ENCODE results near the gene NOTCH1. TPM values are rescaled to one million over a fixed set of nuclear protein-coding genes. Genes with fewer than 3 reads are reported as not detected.

Gene NOTCH1
- polyA plus RNA-seq, 1 donor from 2014 or later: 0.15 TPM

- Histone ChIP-seq H2AFZ (ENCODE audit: low read depth, low read length) (no peak overlapping the region), H3K36me3 (ENCODE audit: insufficient read depth, low read length) (no peaks in the 10 kb centered on the region)
These were observed 27.2 kb downstream of the NOTCH1 start for GRCh38 chr9:136518623-136519022.

GRCh38 chr9:136517950-136518349 is 27.9 kb downstream of the NOTCH1 start:
- H3F3A ChIP-seq (ENCODE audit: insufficient read depth, low read length, poor library complexity, severe bottlenecking): no peaks in the 10 kb centered on the region
- H3K79me2 ChIP-seq (replicated peaks; ENCODE audit: insufficient read depth, low read length): peaks cover 3% of the 10 kb centered on the region
- no peak overlapping the region for H2AFZ ChIP-seq (ENCODE audit: low read depth, low read length)
- H3K9me2 ChIP-seq (ENCODE audit: insufficient read depth, low read length): no peaks in the 10 kb centered on the region
- no peaks in the 10 kb centered on the region for H4K20me1 ChIP-seq (ENCODE audit: insufficient read depth)
- H3K9me3 ChIP-seq (ENCODE audit: low read length): no peaks in the 10 kb centered on the region
- no peaks in the 10 kb centered on the region for H3K27me3 ChIP-seq (ENCODE audit: insufficient read depth, low read depth, low read length)
- no peak overlapping the region for H3K9ac ChIP-seq (ENCODE audit: low read length)
- no peak overlapping the region for H3K27ac ChIP-seq (ENCODE audit: low read length)
- no peaks in the 10 kb centered on the region for H3K36me3 ChIP-seq (ENCODE audit: insufficient read depth, low read length)
- H3K4me3 ChIP-seq (ENCODE audit: low read length): no peak overlapping the region
- H3K4me2 ChIP-seq (ENCODE audit: low read length): no peak overlapping the region
- no peak for TF ChIP-seq SMC3 (conservative IDR thresholded peaks at IDR 0.05; ENCODE audit: poor library complexity)
- no peak for TF ChIP-seq RAD21 (conservative IDR thresholded peaks at IDR 0.05)
- no peak for TF ChIP-seq POLR2AphosphoS5 (IDR thresholded peaks at IDR 0.05)
- TF ChIP-seq CTCF (IDR thresholded peaks at IDR 0.05; ENCODE audit: poor library complexity, severe bottlenecking): no peak
- TF ChIP-seq REST (IDR thresholded peaks at IDR 0.05; ENCODE audit: borderline replicate concordance): no peak
- TF ChIP-seq EP300 (conservative IDR thresholded peaks at IDR 0.05; ENCODE audit: poor library complexity, severe bottlenecking): no peak
- no peak for TF ChIP-seq EZH2 (IDR thresholded peaks at IDR 0.05; ENCODE audit: borderline replicate concordance, insufficient read depth, low read length, poor library complexity, severe bottlenecking)
- no peak for TF ChIP-seq MXI1 (conservative IDR thresholded peaks at IDR 0.05; ENCODE audit: poor library complexity, severe bottlenecking)
- no peak for TF ChIP-seq TAF1 (IDR thresholded peaks at IDR 0.05; ENCODE audit: low read depth)

More at GRCh38 chr9:136518623-136519022, 27.2 kb downstream of the NOTCH1 start:
- Histone ChIP-seq H3K4me2 (ENCODE audit: low read length) (no peak overlapping the region), H3F3A (ENCODE audit: insufficient read depth, low read length, poor library complexity, severe bottlenecking) (no peaks in the 10 kb centered on the region), H3K27ac (ENCODE audit: low read length) (no peak overlapping the region), H4K20me1 (ENCODE audit: insufficient read depth) (no peaks in the 10 kb centered on the region), H3K79me2 (replicated peaks; ENCODE audit: insufficient read depth, low read length) (peaks cover 3% of the 10 kb centered on the region), H3K9me3 (ENCODE audit: low read length) (no peaks in the 10 kb centered on the region), H3K9ac (ENCODE audit: low read length) (no peak overlapping the region), H3K27me3 (ENCODE audit: insufficient read depth, low read depth, low read length) (no peaks in the 10 kb centered on the region), H3K9me2 (ENCODE audit: insufficient read depth, low read length) (no peaks in the 10 kb centered on the region), H3K4me3 (ENCODE audit: low read length) (no peak overlapping the region)
- TF ChIP-seq POLR2AphosphoS5 (IDR thresholded peaks at IDR 0.05) (no peak), CTCF (IDR thresholded peaks at IDR 0.05; ENCODE audit: poor library complexity, severe bottlenecking) (no peak), EZH2 (IDR thresholded peaks at IDR 0.05; ENCODE audit: borderline replicate concordance, insufficient read depth, low read length, poor library complexity, severe bottlenecking) (no peak)
